NOMO-1 (cell line): ENCODE results near the gene KCNV2.
A peak's percentile ranks its signal among the peaks of the same experiment; 100 is the strongest.

Experiments used
- DNase-seq, 2 experiments: peaks; one replicate each; lab custom pipeline; 2025; ENCODE audit not compliant: unreplicated experiment in 2 of 2; lab: John Stamatoyannopoulos, UW

Gene KCNV2

GRCh38 chr9:2718698-2719033, 1.4 kb downstream of the KCNV2 start:
- no peak for DNase-seq

- no peak for DNase-seq
These were observed 2.9 kb downstream of the KCNV2 start for GRCh38 chr9:2720179-2720654.

- no peak for DNase-seq
These were observed 5.4 kb downstream of the KCNV2 start for GRCh38 chr9:2722715-2723114.

- no peak for DNase-seq
These were observed 6.2 kb downstream of the KCNV2 start for GRCh38 chr9:2723376-2724065.

- no peak for DNase-seq
These were observed 7.8 kb downstream of the KCNV2 start for GRCh38 chr9:2725126-2725525.

- DNase-seq: no peak
These were observed 8.8 kb downstream of the KCNV2 start for GRCh38 chr9:2725898-2726649.

GRCh38 chr9:2726650-2727340, 9.5 kb downstream of the KCNV2 start:
- DNase-seq: no peak

- no peak for DNase-seq
These were observed 10.1 kb downstream of the KCNV2 start for GRCh38 chr9:2727374-2727773.

GRCh38 chr9:2727966-2728613, 10.8 kb downstream of the KCNV2 start:
- DNase-seq: peak; percentile 11 to 63

- no peak for DNase-seq
These were observed 11.7 kb downstream of the KCNV2 start for GRCh38 chr9:2729003-2729402.

- no peak for DNase-seq
These were observed 12.4 kb downstream of the KCNV2 start for GRCh38 chr9:2729721-2730120.

GRCh38 chr9:2730971-2731370, 13.7 kb downstream of the KCNV2 start:
- DNase-seq: no peak

GRCh38 chr9:2732492-2732891, 15.2 kb downstream of the KCNV2 start:
- no peak for DNase-seq

- DNase-seq: no peak
These were observed 23.3 kb downstream of the KCNV2 start for GRCh38 chr9:2740616-2741015.

GRCh38 chr9:2741441-2742158, 24.3 kb downstream of the KCNV2 start:
- no peak for DNase-seq

- DNase-seq: no peak
These were observed 24.9 kb downstream of the KCNV2 start for GRCh38 chr9:2742214-2742613.

GRCh38 chr9:2743937-2744529, 26.7 kb downstream of the KCNV2 start:
- no peak for DNase-seq

GRCh38 chr9:2745560-2746380, 28.5 kb downstream of the KCNV2 start:
- DNase-seq: no peak

GRCh38 chr9:2749485-2749884, 32.2 kb downstream of the KCNV2 start:
- no peak for DNase-seq
